Ascending aorta (tissue), 2 donors: ENCODE results near the gene PHF12. TPM values are rescaled to one million over a fixed set of nuclear protein-coding genes. Genes with fewer than 3 reads are reported as not detected.

ENCODE experiments used
- DNase-seq, 2 donors: peaks; one replicate each; pipeline ENCODE4 v3.0.0-alpha.2; 2019; ENCODE audit warnings: low spot score in 2 of 2
- H3K27ac ChIP-seq, 2 donors: fragments of 200-600 bp; sonication (generic); one replicate each; pipeline ENCODE4 v1.5.1; 2016 to 2017; ENCODE audit warnings: mild to moderate bottlenecking in 1 of 2
- H3K27me3 ChIP-seq: fragments of 200-600 bp; sonication (generic); one replicate; pipeline ENCODE4 v1.5.1; 2017
- H3K36me3 ChIP-seq, 2 donors: fragments of 200-600 bp; sonication (generic); one replicate each; pipeline ENCODE4 v1.5.1; 2016
- H3K4me1 ChIP-seq, 2 donors: fragments of 200-600 bp; sonication (generic); one replicate each; pipeline ENCODE4 v1.5.1; 2016 to 2017; ENCODE audit warnings: mild to moderate bottlenecking in 1 of 2
- H3K4me3 ChIP-seq, 2 donors: fragments of 200-600 bp; sonication (generic); one replicate each; pipeline ENCODE4 v1.5.1; 2016 to 2017; ENCODE audit warnings: mild to moderate bottlenecking in 1 of 2
- H3K9me3 ChIP-seq, 2 donors: fragments of 200-600 bp; sonication (generic); one replicate each; pipeline ENCODE4 v1.5.1; 2016
- CTCF ChIP-seq, 3 experiments: fragments of 200-600 bp in 2 of 3; fragments of 450-650 bp in 1 of 3; sonication (generic) in 2 of 3; IDR thresholded peaks; one replicate each; pipeline ENCODE4 v1.5.1; 2016 to 2019; ENCODE audit warnings: antibody characterized with exemption in 3 of 3, mild to moderate bottlenecking in 1 of 3, moderate library complexity in 1 of 3
- intact Hi-C: fragments of 100-400 bp; cut with DNase I; formaldehyde crosslinking; loops from one replicate; pipeline ENCODE4 v1.15.1; 2023
- total RNA-seq: library from RNA; depleted of rRNA; stranded (reverse); fragments of >200 nt; gene quantifications from one replicate; pipeline ENCODE4 v1.1.0, GENCODE V29; 2016

PHF12 gene
- total RNA-seq, 1 donor from 2014 or later: 35.0 TPM

- intact Hi-C loops: no loop called here
- TF ChIP-seq CTCF (IDR thresholded peaks at IDR 0.05): no peak
- DNase-seq: no peak
- H3K4me1 ChIP-seq: peaks cover 3 to 36% of the 10 kb centered on the region in 2 donors
- H3K27ac ChIP-seq: peak overlapping the region in 1 of 2 donors; percentile 84
- peaks cover 8 to 16% of the 10 kb centered on the region in 2 donors for H3K36me3 ChIP-seq
- no peaks in the 10 kb centered on the region for H3K9me3 ChIP-seq
- no peak overlapping the region for H3K4me3 ChIP-seq
- no peaks in the 10 kb centered on the region for H3K27me3 ChIP-seq
Observed at GRCh38 chr17:28892024-28892423, 59.3 kb downstream of the PHF12 start.

GRCh38 chr17:28891201-28891600 is 60.1 kb downstream of the PHF12 start:
- intact Hi-C loops: no loop called here
- peaks cover 11 to 19% of the 10 kb centered on the region in 2 donors for H3K36me3 ChIP-seq
- H3K4me3 ChIP-seq: no peak overlapping the region
- peaks cover 3 to 32% of the 10 kb centered on the region in 2 donors for H3K4me1 ChIP-seq
- no peak for DNase-seq
- H3K27me3 ChIP-seq: no peaks in the 10 kb centered on the region
- TF ChIP-seq CTCF (IDR thresholded peaks at IDR 0.05): no peak
- H3K27ac ChIP-seq: peak overlapping the region in 1 of 2 donors; percentile 84
- H3K9me3 ChIP-seq: no peaks in the 10 kb centered on the region

GRCh38 chr17:28889996-28890395 is 61.3 kb downstream of the PHF12 start:
- peak overlapping the region in 1 of 2 donors; percentile 16 for H3K27ac ChIP-seq
- H3K9me3 ChIP-seq: no peaks in the 10 kb centered on the region
- H3K4me1 ChIP-seq: peaks cover 3 to 22% of the 10 kb centered on the region in 2 donors
- no peak for TF ChIP-seq CTCF (IDR thresholded peaks at IDR 0.05)
- DNase-seq: no peak
- no peak overlapping the region for H3K4me3 ChIP-seq
- no peaks in the 10 kb centered on the region for H3K27me3 ChIP-seq
- H3K36me3 ChIP-seq: peaks cover 23 to 31% of the 10 kb centered on the region in 2 donors
- intact Hi-C loops: no loop called here

- intact Hi-C loops: no loop called here
- Histone ChIP-seq H3K4me1 (peaks cover 3 to 19% of the 10 kb centered on the region in 2 donors), H3K27ac (no peak overlapping the region), H3K36me3 (peaks cover 34 to 42% of the 10 kb centered on the region in 2 donors), H3K9me3 (no peaks in the 10 kb centered on the region), H3K4me3 (no peak overlapping the region), H3K27me3 (no peaks in the 10 kb centered on the region)
- no peak for TF ChIP-seq CTCF (IDR thresholded peaks at IDR 0.05)
- no peak for DNase-seq
Observed at GRCh38 chr17:28888832-28889231, 62.5 kb downstream of the PHF12 start.

- H3K9me3 ChIP-seq: no peaks in the 10 kb centered on the region
- no peaks in the 10 kb centered on the region for H3K27me3 ChIP-seq
- H3K4me3 ChIP-seq: no peak overlapping the region
- peaks cover 42 to 51% of the 10 kb centered on the region in 2 donors for H3K36me3 ChIP-seq
- intact Hi-C loops: no loop called here
- no peak overlapping the region for H3K27ac ChIP-seq
- no peak for DNase-seq
- TF ChIP-seq CTCF (IDR thresholded peaks at IDR 0.05): no peak
- H3K4me1 ChIP-seq: peaks cover 2 to 13% of the 10 kb centered on the region in 2 donors
Observed at GRCh38 chr17:28887871-28888471, 63.3 kb downstream of the PHF12 start.
